Measurements from ENCODE around the gene GRAMD1A.
"Not testable (repeated sequence)": the region's sequence is repeated elsewhere in the genome, so short reads cannot be mapped to it uniquely, and the experiment has no call there.

The GRAMD1A gene

GRCh38 chr19:34979819-34980640 is 20.1 kb upstream of the GRAMD1A start:
- DNase-seq: no peak

GRCh38 chr19:34982275-34982674 is 17.8 kb upstream of the GRAMD1A start:
- DNase-seq: no peak

- DNase-seq: no peak
Measured at GRCh38 chr19:34983786-34984185, 16.3 kb upstream of the GRAMD1A start.

DNA sequence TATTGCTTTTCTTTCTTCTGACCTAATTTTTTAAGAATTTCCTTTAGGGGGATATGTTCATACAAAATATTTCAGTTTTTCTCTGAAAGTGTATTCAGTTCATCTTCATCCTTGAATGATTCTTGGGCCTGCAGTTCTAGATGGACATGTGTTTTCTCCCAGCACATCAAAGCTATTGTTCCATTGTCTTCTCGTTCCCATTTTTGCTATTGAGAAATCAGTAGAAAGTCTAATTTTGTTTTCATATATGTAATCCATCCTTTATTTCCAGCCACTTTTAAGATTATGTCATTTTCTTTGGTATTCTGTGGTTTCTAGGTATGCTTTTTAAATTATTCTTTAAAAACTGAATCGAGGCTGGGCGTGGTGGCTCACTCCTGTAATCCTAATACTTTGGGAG is 15.8 kb upstream of the GRAMD1A start:
- DNase-seq: no peak

GRCh38 chr19:34985249-34986022 is 14.7 kb upstream of the GRAMD1A start:
- no peak for DNase-seq

DNA sequence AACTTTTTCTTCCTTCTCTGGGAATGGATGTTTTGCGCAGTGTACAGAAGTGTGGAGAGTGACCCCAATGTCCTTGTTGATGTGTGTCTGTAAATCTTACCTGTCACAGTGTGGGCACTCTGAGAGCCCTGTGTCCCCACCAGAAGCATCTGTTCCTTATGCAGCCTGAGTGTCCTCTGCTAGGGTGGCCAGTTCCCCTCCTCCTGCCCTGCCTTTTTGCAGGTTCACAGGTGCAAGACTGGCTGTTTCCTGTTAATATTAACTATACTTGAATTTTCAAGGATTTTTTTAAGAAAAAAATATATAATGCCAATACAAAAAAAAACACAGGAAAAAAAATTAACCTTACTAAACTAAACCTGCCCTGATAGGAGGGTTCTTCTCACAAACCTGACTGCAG is 12.0 kb upstream of the GRAMD1A start:
- no peak for DNase-seq

DNA sequence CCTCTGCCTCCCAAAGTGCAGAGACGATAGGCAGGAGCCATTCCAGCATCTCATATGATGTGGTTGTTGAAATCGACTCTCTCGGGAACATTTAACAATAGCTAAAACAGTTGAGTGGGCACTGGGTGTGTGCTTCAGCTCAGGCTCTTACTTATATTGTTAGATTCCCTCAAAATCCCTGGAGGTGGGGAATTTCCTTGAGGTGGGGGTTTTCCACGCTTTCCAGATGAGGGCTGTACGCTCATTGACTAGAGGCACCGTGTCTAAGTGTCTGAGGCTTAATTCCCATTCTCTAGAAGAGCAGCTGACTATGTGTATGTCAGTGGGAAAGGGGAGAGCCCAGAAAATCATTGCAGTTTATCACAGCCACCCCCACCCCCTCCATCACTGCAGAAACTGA is 10.8 kb upstream of the GRAMD1A start:
- no peak for DNase-seq

DNA sequence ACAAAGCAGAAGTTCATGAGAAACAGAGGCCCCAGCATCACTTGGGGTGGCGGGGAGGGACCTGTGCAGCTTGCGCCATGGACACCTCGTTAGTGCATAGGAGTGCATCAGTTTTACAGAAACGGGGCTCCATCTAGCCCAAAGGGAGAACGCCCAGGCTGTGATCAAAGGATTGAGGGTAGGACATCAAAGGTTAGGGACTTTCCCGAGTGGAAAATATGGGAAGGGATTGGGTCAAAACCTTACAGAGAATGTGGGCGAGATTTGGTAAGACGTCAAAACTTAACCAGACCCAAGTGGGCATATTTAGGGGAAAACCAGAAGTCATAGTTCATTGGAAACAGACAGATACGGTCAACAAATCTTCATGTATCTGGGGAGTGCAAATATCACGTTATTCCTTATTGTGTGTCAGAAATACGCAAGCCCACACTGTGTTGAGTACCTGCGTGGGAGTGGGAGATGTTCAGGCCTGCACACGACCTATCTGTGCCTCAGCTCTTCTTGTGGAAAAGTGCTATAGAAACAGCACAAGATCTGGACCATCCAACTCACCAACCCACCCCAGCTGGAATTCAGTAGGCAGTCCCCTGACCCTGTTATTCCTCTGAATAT is 9.4 kb upstream of the GRAMD1A start:
- no peak for DNase-seq

DNA sequence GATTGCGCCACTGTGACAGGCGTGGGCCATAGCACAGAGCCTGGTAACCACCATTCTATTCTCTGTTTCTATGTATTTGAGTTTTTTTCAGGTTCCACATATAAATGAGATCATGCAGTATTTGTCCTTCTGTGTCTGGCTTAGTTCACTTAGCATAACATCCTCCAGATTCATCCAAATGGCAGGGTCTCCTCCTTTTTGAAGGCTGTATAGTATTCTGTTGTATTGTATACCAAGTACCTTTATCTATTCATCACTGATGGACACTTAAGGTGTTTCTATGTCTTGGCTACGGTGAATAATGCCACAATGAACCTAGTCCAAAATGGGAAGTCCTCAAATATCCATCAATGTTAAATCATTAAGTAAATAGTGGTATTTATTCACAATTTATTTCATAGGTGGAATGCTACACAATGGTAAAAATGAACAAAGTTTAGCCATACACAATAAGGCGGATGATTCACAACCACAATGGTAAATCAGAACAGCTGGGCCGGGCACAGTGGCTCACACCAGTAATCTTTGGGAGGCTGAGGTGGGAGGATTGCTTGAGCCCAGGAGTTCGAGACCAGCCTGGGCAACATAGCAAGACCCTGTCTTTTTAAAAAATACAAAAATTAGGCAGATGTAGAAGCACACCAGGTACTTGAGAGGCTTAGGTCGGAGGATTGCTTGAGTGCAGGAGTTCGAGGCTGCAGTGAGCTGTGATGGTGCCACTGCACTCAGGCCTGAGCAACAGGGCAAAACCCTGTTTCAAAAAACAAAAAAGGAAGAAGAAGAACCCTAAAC is 8.4 kb upstream of the GRAMD1A start:
- DNase-seq: no peak

GRCh38 chr19:34992582-34992981 is 7.5 kb upstream of the GRAMD1A start:
- not testable (repeated sequence) for DNase-seq

- no peak for DNase-seq
Measured at GRCh38 chr19:34994286-34994642, 5.9 kb upstream of the GRAMD1A start.

DNA sequence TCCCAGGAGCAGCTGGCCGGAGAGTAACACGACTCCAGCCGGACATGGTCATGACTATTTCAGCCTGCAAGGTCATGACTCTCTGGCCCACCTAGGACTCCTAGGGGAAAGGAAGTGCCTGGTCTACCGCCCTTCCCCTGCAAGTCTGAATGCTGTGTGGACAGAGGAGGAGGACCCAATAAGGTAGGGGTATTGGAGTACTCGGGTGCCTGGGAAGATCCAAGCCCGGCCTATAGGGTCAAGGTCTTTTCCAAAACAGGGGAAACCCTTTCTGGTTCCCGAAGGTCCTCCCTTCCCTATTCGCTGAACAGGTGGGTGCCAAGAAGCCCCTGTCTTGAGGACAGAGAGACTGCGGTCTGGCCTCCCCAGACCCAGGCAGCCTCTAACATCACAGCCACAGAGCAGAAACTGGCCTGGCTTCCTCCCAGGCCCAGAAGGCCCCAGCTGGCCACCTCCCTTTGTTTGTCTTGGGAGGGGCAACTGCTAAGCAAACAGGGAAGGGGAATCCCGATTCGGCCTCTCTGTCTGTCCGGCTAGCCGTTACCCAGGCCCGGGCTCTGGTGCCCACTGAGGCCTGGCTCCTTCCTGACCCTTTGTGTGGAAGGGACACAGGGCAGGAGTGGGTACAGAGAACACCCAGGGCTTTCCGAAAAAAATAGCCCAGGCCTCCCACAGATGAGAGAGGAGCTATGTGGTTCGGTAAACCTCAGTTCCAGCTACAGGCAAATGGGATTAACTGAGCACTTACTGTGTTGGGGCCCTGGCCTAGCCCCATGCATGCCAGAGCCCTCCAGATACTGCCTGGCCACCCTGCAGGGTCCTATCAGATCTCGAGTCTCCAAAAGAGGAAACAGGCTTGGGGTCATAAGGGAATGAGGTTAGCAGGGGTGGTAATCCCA is 5.2 kb upstream of the GRAMD1A start:
- no peak for DNase-seq

GRCh38 chr19:34995551-34995950 is 4.6 kb upstream of the GRAMD1A start:
- DNase-seq: no peak

DNA sequence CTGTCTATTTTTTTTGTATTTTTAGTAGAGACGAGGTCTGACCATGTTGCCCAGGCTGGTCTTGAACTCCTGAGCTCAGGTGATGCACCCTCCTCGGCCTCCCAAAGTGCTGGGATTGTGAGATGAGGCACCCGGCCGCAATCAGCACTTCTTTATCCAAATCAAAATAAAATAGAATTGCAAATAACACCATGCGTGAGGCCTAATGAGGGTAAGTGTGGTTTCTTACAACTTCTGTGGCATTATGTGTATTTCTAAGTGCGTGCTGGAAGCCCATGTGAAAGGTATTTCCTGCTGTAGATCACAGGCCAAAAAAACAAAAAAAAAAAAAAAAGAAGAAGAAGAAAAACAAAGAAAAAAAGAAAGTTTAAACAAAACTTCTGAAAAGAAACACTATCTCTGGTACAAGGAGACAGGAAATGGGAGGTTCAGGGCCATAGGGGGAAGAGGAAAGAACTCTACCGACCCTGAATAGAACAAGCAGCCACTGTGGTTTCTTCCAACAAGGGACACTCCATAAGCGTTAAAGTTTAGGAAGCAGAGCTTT is 3.0 kb upstream of the GRAMD1A start:
- DNase-seq: no peak

DNA sequence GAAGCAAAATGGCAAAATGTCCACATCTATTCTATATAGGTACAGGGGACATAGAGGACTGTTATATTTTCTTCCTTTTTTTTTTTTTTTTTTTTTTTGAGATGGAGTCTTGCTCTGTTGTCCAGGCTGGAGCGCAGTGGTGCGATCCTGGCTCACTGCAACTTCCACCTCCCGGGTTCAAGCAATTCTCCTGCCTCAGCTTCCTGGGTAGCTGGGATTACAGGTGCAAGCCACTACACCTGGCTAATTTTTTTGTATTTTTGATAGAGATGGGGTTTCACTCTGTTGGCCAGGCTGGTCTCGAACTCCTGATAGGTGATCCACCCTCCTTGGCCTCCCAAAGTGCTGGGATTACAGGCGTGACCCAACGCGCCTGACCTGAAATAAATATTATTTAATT is 1.9 kb upstream of the GRAMD1A start:
- DNase-seq: not testable (repeated sequence)

- no peak for DNase-seq
Measured at GRCh38 chr19:34998777-34999497, 1.2 kb upstream of the GRAMD1A start.

DNA sequence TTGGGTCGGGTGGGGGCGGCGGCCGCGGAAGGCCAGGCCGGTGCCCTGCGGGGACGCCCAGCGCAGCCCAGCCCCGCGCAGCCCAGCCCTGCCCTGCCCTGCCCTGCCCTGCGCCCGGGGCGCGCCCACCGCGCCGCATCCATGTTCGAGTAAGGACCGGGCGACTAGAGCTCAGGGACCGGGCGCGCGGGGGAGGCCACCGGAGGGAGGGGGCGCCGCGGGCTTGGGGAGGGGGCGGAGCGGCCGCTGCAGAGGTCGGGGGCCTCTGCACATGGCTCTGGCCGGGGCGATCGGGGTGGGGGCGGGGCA is 169 bp downstream of the GRAMD1A start:
- no peak for DNase-seq

DNA sequence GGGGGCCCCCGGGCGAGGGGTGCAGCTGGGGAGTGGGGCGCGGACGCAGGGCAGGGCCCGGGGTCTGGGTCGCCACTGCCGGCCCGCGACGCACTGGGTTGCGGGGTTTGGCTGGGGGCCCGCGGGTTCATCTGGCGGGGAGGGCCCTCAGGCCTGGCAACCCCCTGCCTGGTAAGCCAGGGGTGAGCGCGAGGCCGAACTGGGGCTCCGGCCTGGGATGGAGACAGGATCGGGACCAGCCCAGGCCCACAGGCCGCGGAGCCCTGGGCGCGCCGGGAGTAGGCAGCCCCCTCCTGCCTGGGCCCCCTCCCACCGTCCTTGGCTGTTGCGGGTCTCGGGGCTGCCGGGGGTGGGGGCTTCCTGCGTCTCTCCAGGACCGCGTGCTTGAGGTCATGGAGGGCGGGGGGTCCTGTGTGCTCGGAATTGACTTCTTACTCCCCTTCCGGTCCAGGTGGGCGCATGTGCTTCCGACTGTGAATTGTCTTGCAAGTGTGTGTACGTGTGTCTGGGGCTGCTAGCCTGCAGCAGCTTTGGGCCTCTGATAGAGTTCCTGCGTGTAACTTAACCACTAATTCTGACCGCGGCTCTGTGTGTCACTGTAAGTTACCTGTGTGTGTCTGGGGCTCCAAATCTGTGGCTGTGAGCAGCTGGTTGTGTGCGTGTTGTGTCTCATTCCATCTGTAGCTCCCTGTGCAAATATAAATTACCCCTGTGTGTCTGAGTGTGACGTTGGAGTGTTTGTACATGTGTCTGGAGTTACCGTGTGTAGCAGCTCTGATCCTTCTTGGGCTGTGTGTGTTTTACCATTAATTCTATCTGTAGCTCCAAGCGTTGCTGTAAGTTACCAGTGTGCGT is 751 bp downstream of the GRAMD1A start:
- peak; percentile 34 for DNase-seq

DNA sequence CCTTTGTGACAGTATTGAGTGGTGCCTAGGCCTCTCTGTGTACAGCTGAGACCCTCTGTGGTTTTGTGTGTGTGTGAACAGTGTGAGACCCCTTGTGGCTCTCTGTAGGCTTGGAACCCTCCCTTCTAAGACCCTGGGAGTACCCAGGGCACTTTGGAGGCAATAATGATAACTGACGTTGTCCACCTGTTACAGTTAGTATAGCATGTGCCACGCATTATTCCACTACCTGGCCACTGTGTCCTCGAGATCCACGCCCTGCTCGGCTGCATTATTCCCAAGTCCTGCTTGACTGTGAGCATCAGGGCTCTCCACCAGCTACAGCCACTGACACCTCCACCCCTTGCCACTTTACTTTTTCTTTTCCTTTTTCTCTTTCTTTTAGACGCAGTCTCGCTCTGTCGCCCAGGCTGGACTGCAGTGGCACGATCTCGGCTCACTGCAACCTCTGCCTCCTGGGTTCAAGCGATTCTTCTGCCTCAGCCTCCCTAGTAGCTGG is 2.0 kb downstream of the GRAMD1A start:
- DNase-seq: no peak
